HepG2 (cell line): ENCODE measurements around the gene CADPS2. TPM values are rescaled to one million over a fixed set of nuclear protein-coding genes. Genes with fewer than 3 reads are reported as not detected.

ENCODE experiments used
- ATAC-seq: fragments of 200-7000 bp; cut with Tn5 transposase; 3 replicates; pipeline ENCODE4 v1.9.1; 2020; ENCODE audit warnings: mild to moderate bottlenecking, moderate library complexity
- BruUV-seq: library from RNA; stranded (reverse); fragments of 400-500 nt; replicated peaks from 2 replicates; lab custom pipeline; 2021; lab: Mats Ljungman, UMichigan
- CTCF ChIA-PET: fragments of 300-600 bp; formaldehyde crosslinking; extraction: SDS; loops from one replicate; lab custom pipeline; 2021; ENCODE audit warnings: low total read pairs, inconsistent platforms, low intra/inter-chr PET ratio; lab: Yijun Ruan, JAX
- POLR2A ChIA-PET: fragments of 350-600 bp; sonication (Branson Sonifier 250); formaldehyde crosslinking; loops from one replicate; lab custom pipeline; 2020; ENCODE audit warnings: antibody characterized with exemption, inconsistent platforms; lab: Yijun Ruan, JAX
- DNase-seq: peaks from one replicate; pipeline ENCODE4 v3.0.0-alpha.2; 2015; ENCODE audit warnings: low spot score
- FAIRE-seq: peaks from 3 replicates; lab custom pipeline; 2011; peaks lifted over from hg19 to GRCh38; lab: Jason Lieb, UNC
- H2AFZ ChIP-seq: one replicate; pipeline ENCODE4 v1.6.1; 2011; ENCODE audit warnings: low read length, inconsistent platforms
- H3K27ac ChIP-seq: fragments of 300-600 bp; 3 replicates; pipeline ENCODE4 v1.8.0; 2011; ENCODE audit warnings: mixed run types, mild to moderate bottlenecking, mixed read lengths, low read length, inconsistent platforms; ENCODE audit not compliant: insufficient read depth; ENCODE audit errors: extremely low read length
- H3K27me3 ChIP-seq, 2 experiments: fragments of 200-600 bp in 1 of 2; 2 replicates in 1 of 2; 3 replicates in 1 of 2; pipeline versions ENCODE4 v1.6.0 to v1.8.0; 2011; ENCODE audit warnings: low read length in 2 of 2, mild to moderate bottlenecking in 2 of 2, moderate library complexity in 2 of 2, inconsistent platforms in 1 of 2; ENCODE audit not compliant: insufficient read depth in 2 of 2, control insufficient read depth in 1 of 2
- H3K36me3 ChIP-seq, 2 experiments: fragments of 200-600 bp in 1 of 2; replicated peaks in 1 of 2; 2 replicates in 1 of 2; 3 replicates in 1 of 2; pipeline versions ENCODE4 v1.5.1 to v1.8.0; 2011; ENCODE audit warnings: low read length in 2 of 2, inconsistent platforms in 1 of 2; ENCODE audit not compliant: insufficient read depth in 2 of 2, control insufficient read depth in 1 of 2
- H3K4me1 ChIP-seq: 2 replicates; pipeline ENCODE4 v1.5.1; 2012; ENCODE audit warnings: low read length, inconsistent platforms; ENCODE audit not compliant: insufficient read depth
- H3K4me2 ChIP-seq: 2 replicates; pipeline ENCODE4 v1.6.0; 2011; ENCODE audit warnings: low read depth, low read length, inconsistent platforms
- H3K4me3 ChIP-seq, 3 experiments: fragments of 200-600 bp in 1 of 3; sonication (generic), shearing (Covaris generic) in 1 of 3; replicated peaks in 1 of 3; 2 replicates each; pipeline ENCODE4 v1.5.1; 2011 to 2016; ENCODE audit warnings: low read length in 3 of 3, inconsistent platforms in 2 of 3, low read depth in 2 of 3, mild to moderate bottlenecking in 2 of 3, control low read depth in 1 of 3, mixed read lengths in 1 of 3; ENCODE audit not compliant: insufficient read depth in 1 of 3
- H3K79me2 ChIP-seq: one replicate; pipeline ENCODE4 v1.6.1; 2011; ENCODE audit warnings: low read length, inconsistent platforms; ENCODE audit not compliant: insufficient read depth
- H3K9ac ChIP-seq: 2 replicates; pipeline ENCODE4 v1.6.0; 2011; ENCODE audit warnings: mild to moderate bottlenecking, low read depth, low read length, inconsistent platforms; ENCODE audit not compliant: insufficient read depth
- H3K9me3 ChIP-seq: 2 replicates; pipeline ENCODE4 v1.5.1; 2012; ENCODE audit warnings: mild to moderate bottlenecking, low read length
- H4K20me1 ChIP-seq: 2 replicates; pipeline ENCODE4 v1.6.0; 2011; ENCODE audit warnings: inconsistent platforms, mild to moderate bottlenecking, low read length, moderate library complexity; ENCODE audit not compliant: insufficient read depth
- AKAP8 ChIP-seq: sonication (generic); formaldehyde crosslinking; IDR thresholded peaks from 2 replicates; pipeline ENCODE4 v1.5.1; 2020; ENCODE audit warnings: mild to moderate bottlenecking, missing genetic modification reagents
- HMG20A ChIP-seq: IDR thresholded peaks from 2 replicates; pipeline ENCODE4 v1.6.1; 2016; ENCODE audit warnings: borderline replicate concordance
- HNRNPLL ChIP-seq: fragments of 200-400 bp; formaldehyde crosslinking; IDR thresholded peaks from 2 replicates; pipeline ENCODE4 v1.6.1; 2017; ENCODE audit warnings: mild to moderate bottlenecking, low read depth, low read length; ENCODE audit not compliant: poor library complexity, severe bottlenecking
- KLF12 ChIP-seq: sonication (generic); formaldehyde crosslinking; IDR thresholded peaks from 2 replicates; pipeline ENCODE4 v1.4.0; 2020; ENCODE audit warnings: missing genetic modification reagents, borderline replicate concordance
- RBM22 ChIP-seq: fragments of 200-400 bp; formaldehyde crosslinking; optimal IDR thresholded peaks from 2 replicates; pipeline ENCODE3; 2017; ENCODE audit warnings: mild to moderate bottlenecking, low read length, moderate library complexity
- SYNCRIP ChIP-seq: fragments of 200-400 bp; formaldehyde crosslinking; IDR thresholded peaks from 2 replicates; pipeline ENCODE4 v1.6.1; 2018; ENCODE audit warnings: mild to moderate bottlenecking, low read depth, low read length; ENCODE audit not compliant: insufficient read depth
- TBL1XR1 ChIP-seq: fragments of 150-350 bp; IDR thresholded peaks from 2 replicates; pipeline ENCODE4 v1.6.1; 2014; ENCODE audit warnings: borderline replicate concordance, low read length; ENCODE audit not compliant: partially characterized antibody
- ZC3H13 ChIP-seq: sonication (generic); formaldehyde crosslinking; IDR thresholded peaks from 2 replicates; pipeline ENCODE4 v1.8.1; 2023; ENCODE audit warnings: mild to moderate bottlenecking, missing genetic modification reagents, moderate library complexity
- ZNF225 ChIP-seq: sonication (generic); formaldehyde crosslinking; IDR thresholded peaks from 2 replicates; pipeline ENCODE4 v1.4.0; 2020; ENCODE audit warnings: mild to moderate bottlenecking, missing genetic modification reagents
- ZNF44 ChIP-seq: sonication (generic); formaldehyde crosslinking; IDR thresholded peaks from 2 replicates; pipeline ENCODE4 v1.5.1; 2020; ENCODE audit warnings: mild to moderate bottlenecking, missing genetic modification reagents
- ZNF720 ChIP-seq: sonication (generic); formaldehyde crosslinking; IDR thresholded peaks from 2 replicates; pipeline ENCODE4 v1.4.0; 2020; ENCODE audit warnings: missing genetic modification reagents
- ZSCAN30 ChIP-seq: sonication (generic); formaldehyde crosslinking; IDR thresholded peaks from 2 replicates; pipeline ENCODE4 v1.5.0; 2020; ENCODE audit warnings: mild to moderate bottlenecking, missing genetic modification reagents
- WGBS: methylation state at CpG from one replicate; pipeline ENCODE4 v1.1.6; 2017; ENCODE audit warnings: low lambda C conversion rate; 5-methylcytosine and 5-hydroxymethylcytosine counted together
- in situ Hi-C: cut with HindIII; loops from 2 replicates; pipeline ENCODE4 v1.10.0; 2017; ENCODE audit warnings: low pct_unique_long_range_greater_than_20kb; ENCODE audit not compliant: extremely low pct_ligation_motif_present
- intact Hi-C: fragments of 100-400 bp; cut with micrococcal nuclease; formaldehyde crosslinking; loops from one replicate; pipeline ENCODE4 v1.10.0; 2022; ENCODE audit not compliant: unreplicated experiment
- polyA plus RNA-seq, 8 experiments: library from polyadenylated mRNA; depleted of rRNA in 3 of 8; stranded (reverse) in 7 of 8; unstranded in 1 of 8; fragments of >200 nt; fragmentation: Illumina TruSeq in 4 of 8; extraction: Trizol in 4 of 8; gene quantifications; 2 replicates each; pipeline versions ENCODE4 v1.2.1 to v1.2.3, GENCODE V29; 2011 to 2016; ENCODE audit warnings: low read depth in 4 of 8, missing spikeins in 1 of 8, mixed read lengths in 1 of 8; ENCODE audit not compliant: insufficient read depth in 1 of 8
- total RNA-seq, 5 experiments: library from RNA; depleted of rRNA; stranded (reverse); fragments of >200 nt; fragmentation: Illumina TruSeq; extraction: Trizol; gene quantifications; 2 replicates each; pipeline ENCODE4 v1.2.3, GENCODE V29; 2016; ENCODE audit warnings: low read depth in 1 of 5
- TF ChIP-seq, protein P1 (sequence below): sonication (generic); formaldehyde crosslinking; IDR thresholded peaks from 2 replicates; pipeline ENCODE4 v1.4.0; 2020; ENCODE audit warnings: missing genetic modification reagents, borderline replicate concordance
- TF ChIP-seq, protein P2 (sequence below): sonication (generic); formaldehyde crosslinking; IDR thresholded peaks from 2 replicates; pipeline ENCODE4 v1.5.0; 2020; ENCODE audit warnings: mild to moderate bottlenecking, missing genetic modification reagents

Gene CADPS2
- total and polyA plus RNA-seq, 2 of the 13 experiments (the other 11 are each of a cell fraction or from before 2014, with no cell fraction given) = 17.6 to 43.8 TPM

DNA sequence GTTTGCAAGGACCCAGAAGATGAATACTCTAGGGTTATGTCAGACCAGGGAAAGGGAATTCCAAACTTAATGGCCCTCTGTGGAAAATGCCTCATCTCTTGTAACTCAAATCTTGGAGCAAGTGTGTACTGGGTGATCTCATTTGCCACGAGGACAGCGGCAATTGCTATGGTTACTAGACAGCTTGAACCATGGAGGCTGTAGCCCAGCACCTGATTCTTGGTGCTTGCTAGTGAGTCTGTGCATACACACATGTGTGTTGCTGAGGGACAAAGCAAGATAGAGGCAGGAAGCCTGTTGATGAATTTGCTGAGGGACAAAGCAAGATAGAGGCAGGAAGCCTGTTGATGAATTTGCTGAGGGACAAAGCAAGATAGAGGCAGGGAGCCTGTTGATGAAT lies 523.1 kb downstream of the CADPS2 start:
- TF ChIP-seq RBM22 = no peak
- no peak for TF ChIP-seq HMG20A
- no peak for TF ChIP-seq HNRNPLL
- TF ChIP-seq ZC3H13 (CRISPR knock-in tag) = no peak
- no peak for TF ChIP-seq ZSCAN30 (CRISPR knock-in tag)
- no peak for TF ChIP-seq SYNCRIP
- TF ChIP-seq, protein P1, sequence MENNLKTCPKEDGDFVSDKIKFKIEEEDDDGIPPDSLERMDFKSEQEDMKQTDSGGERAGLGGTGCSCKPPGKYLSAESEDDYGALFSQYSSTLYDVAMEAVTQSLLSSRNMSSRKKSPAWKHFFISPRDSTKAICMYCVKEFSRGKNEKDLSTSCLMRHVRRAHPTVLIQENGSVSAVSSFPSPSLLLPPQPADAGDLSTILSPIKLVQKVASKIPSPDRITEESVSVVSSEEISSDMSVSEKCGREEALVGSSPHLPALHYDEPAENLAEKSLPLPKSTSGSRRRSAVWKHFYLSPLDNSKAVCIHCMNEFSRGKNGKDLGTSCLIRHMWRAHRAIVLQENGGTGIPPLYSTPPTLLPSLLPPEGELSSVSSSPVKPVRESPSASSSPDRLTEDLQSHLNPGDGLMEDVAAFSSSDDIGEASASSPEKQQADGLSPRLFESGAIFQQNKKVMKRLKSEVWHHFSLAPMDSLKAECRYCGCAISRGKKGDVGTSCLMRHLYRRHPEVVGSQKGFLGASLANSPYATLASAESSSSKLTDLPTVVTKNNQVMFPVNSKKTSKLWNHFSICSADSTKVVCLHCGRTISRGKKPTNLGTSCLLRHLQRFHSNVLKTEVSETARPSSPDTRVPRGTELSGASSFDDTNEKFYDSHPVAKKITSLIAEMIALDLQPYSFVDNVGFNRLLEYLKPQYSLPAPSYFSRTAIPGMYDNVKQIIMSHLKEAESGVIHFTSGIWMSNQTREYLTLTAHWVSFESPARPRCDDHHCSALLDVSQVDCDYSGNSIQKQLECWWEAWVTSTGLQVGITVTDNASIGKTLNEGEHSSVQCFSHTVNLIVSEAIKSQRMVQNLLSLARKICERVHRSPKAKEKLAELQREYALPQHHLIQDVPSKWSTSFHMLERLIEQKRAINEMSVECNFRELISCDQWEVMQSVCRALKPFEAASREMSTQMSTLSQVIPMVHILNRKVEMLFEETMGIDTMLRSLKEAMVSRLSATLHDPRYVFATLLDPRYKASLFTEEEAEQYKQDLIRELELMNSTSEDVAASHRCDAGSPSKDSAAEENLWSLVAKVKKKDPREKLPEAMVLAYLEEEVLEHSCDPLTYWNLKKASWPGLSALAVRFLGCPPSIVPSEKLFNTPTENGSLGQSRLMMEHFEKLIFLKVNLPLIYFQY = no peak
- no peak for TF ChIP-seq TBL1XR1
- no peak for TF ChIP-seq ZNF44 (CRISPR knock-in tag)
- no peak for TF ChIP-seq ZNF720
- TF ChIP-seq KLF12 = no peak
- TF ChIP-seq AKAP8 (CRISPR knock-in tag) = no peak
- TF ChIP-seq, protein P2, sequence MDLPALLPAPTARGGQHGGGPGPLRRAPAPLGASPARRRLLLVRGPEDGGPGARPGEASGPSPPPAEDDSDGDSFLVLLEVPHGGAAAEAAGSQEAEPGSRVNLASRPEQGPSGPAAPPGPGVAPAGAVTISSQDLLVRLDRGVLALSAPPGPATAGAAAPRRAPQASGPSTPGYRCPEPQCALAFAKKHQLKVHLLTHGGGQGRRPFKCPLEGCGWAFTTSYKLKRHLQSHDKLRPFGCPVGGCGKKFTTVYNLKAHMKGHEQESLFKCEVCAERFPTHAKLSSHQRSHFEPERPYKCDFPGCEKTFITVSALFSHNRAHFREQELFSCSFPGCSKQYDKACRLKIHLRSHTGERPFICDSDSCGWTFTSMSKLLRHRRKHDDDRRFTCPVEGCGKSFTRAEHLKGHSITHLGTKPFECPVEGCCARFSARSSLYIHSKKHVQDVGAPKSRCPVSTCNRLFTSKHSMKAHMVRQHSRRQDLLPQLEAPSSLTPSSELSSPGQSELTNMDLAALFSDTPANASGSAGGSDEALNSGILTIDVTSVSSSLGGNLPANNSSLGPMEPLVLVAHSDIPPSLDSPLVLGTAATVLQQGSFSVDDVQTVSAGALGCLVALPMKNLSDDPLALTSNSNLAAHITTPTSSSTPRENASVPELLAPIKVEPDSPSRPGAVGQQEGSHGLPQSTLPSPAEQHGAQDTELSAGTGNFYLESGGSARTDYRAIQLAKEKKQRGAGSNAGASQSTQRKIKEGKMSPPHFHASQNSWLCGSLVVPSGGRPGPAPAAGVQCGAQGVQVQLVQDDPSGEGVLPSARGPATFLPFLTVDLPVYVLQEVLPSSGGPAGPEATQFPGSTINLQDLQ (CRISPR knock-in tag) = no peak
- TF ChIP-seq ZNF225 (CRISPR knock-in tag) = no peak
- Histone ChIP-seq H3K36me3 (no peaks in the 10 kb centered on the region; a peak in 2 of 5 replicates), H3K79me2 (no peaks in the 10 kb centered on the region), H3K9ac (no peak overlapping the region), H3K4me2 (no peak overlapping the region), H3K4me3 (no peak overlapping the region), H2AFZ (no peak overlapping the region), H4K20me1 (no peaks in the 10 kb centered on the region), H3K27me3 (no peaks in the 10 kb centered on the region; a peak in 1 of 5 replicates), H3K9me3 (no peaks in the 10 kb centered on the region), H3K4me1 (no peaks in the 10 kb centered on the region), H3K27ac (no peak overlapping the region)
- DNase-seq (no peak), ATAC-seq (no peak), FAIRE-seq (no peak)
- CTCF ChIA-PET = no interaction called here
- POLR2A ChIA-PET = no interaction called here
- 90% methylated on average over 2 of the region's 2 CpGs for WGBS
- no TSS peak for BruUV-seq
- in situ Hi-C loops = no loop called here
- intact Hi-C loops = no loop called here
